ENCODE data around the gene EPB41L3.

DNA sequence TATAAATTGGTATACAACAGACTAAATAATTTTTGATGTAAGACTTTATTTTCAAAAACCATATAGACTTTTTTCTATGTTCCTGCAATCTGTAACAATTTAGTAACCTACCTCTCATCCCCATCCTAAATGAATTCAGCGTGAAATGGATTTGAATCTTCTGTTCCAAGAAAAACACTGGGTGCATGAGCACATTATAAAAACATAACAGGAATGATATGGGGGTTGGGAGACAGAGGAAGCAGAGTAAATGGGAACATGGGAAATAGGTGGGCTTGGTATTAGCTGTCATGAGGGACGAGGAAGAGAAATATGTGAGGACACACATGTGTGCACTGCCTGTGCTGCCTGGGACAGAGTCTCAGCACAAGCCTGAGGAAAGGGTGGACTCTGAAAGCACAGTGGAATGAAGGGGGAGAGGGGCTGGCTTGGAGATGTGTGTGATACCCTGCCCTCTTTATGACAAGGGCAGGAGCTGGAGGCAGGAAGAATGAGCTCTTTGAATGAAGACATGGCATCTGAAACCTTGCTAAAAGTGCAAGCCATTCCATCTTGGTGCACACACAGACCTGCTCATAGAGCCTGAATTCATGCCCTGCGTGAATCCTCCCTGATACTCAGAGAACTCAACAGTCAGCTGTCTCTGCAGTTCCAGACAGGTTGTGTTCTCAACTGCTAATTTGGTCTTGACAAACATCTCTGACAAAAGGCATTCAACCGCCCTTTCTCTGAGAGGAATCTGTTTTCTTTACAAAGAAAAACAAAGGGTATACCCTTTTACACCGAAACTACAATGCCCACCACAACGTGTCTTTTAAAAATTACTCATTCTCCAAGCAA is 66.6 kb downstream of the EPB41L3 start:
- TF ChIP-seq, protein P1, sequence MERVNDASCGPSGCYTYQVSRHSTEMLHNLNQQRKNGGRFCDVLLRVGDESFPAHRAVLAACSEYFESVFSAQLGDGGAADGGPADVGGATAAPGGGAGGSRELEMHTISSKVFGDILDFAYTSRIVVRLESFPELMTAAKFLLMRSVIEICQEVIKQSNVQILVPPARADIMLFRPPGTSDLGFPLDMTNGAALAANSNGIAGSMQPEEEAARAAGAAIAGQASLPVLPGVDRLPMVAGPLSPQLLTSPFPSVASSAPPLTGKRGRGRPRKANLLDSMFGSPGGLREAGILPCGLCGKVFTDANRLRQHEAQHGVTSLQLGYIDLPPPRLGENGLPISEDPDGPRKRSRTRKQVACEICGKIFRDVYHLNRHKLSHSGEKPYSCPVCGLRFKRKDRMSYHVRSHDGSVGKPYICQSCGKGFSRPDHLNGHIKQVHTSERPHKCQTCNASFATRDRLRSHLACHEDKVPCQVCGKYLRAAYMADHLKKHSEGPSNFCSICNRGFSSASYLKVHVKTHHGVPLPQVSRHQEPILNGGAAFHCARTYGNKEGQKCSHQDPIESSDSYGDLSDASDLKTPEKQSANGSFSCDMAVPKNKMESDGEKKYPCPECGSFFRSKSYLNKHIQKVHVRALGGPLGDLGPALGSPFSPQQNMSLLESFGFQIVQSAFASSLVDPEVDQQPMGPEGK (CRISPR knock-in tag; IDR thresholded peaks at IDR 0.05; ENCODE audit: borderline replicate concordance) = no peak
- TF ChIP-seq BACH2 (CRISPR knock-in tag; IDR thresholded peaks at IDR 0.05; ENCODE audit: borderline replicate concordance) = no peak
- TF ChIP-seq OSR1 (CRISPR knock-in tag; IDR thresholded peaks at IDR 0.05) = no peak
- TF ChIP-seq ZC3H10 (CRISPR knock-in tag; IDR thresholded peaks at IDR 0.05) = no peak
- TF ChIP-seq ZNF565 (CRISPR knock-in tag; conservative IDR thresholded peaks at IDR 0.05; ENCODE audit: low read depth) = no peak
- TF ChIP-seq ZFP30 (CRISPR knock-in tag; IDR thresholded peaks at IDR 0.05) = no peak
- TF ChIP-seq TCF4 (CRISPR knock-in tag; IDR thresholded peaks at IDR 0.05; ENCODE audit: borderline replicate concordance) = no peak
- no peak for TF ChIP-seq ARNTL (CRISPR knock-in tag; IDR thresholded peaks at IDR 0.05; ENCODE audit: borderline replicate concordance, low read depth)
- no peak for TF ChIP-seq RARB (CRISPR knock-in tag; IDR thresholded peaks at IDR 0.05)
- no peak for TF ChIP-seq ZNF8 (CRISPR knock-in tag; IDR thresholded peaks at IDR 0.05)
- no peak for TF ChIP-seq ZFP3 (CRISPR knock-in tag; IDR thresholded peaks at IDR 0.05)
- TF ChIP-seq ESRRG (CRISPR knock-in tag; IDR thresholded peaks at IDR 0.05) = no peak
- TF ChIP-seq SNAI2 (CRISPR knock-in tag; IDR thresholded peaks at IDR 0.05) = no peak
